SK-N-SH treated with all-trans-retinoic acid at 6 μM for 48 hours (cell line): ENCODE data around the gene ESYT2.

ENCODE experiments used
- ARNTL ChIP-seq: fragments of 450-650 bp; formaldehyde crosslinking; IDR thresholded peaks from 2 replicates; pipeline ENCODE4 v1.5.0; 2020; ENCODE audit warnings: low read depth, mild to moderate bottlenecking, moderate library complexity, borderline replicate concordance
- ISL1 ChIP-seq: fragments of 250-450 bp; sonication (Bioruptor Pico); IDR thresholded peaks from 2 replicates; pipeline ENCODE4 v2.1.2; 2022; ENCODE audit warnings: mild to moderate bottlenecking, moderate library complexity
- SNAI2 ChIP-seq: fragments of 250-450 bp; sonication (Bioruptor Pico); IDR thresholded peaks from 2 replicates; pipeline ENCODE4 v1.5.0; 2020; ENCODE audit warnings: mild to moderate bottlenecking, moderate library complexity
- TCF4 ChIP-seq: fragments of 250-450 bp; sonication (Bioruptor Pico); IDR thresholded peaks from 2 replicates; pipeline ENCODE4 v1.8.0; 2021; ENCODE audit warnings: mild to moderate bottlenecking, moderate library complexity, borderline replicate concordance
- ZFP3 ChIP-seq: fragments of 250-450 bp; sonication (Bioruptor Pico); IDR thresholded peaks from 2 replicates; pipeline ENCODE4 v1.5.0; 2020; ENCODE audit warnings: mild to moderate bottlenecking, moderate library complexity
- ZNF565 ChIP-seq: fragments of 450-650 bp; formaldehyde crosslinking; conservative IDR thresholded peaks from 2 replicates; pipeline ENCODE4 v1.5.0; 2020; ENCODE audit warnings: low read depth, mild to moderate bottlenecking, moderate library complexity
- ZNF8 ChIP-seq: fragments of 450-650 bp; formaldehyde crosslinking; IDR thresholded peaks from 2 replicates; pipeline ENCODE4 v1.5.0; 2020; ENCODE audit warnings: mild to moderate bottlenecking, moderate library complexity
- TF ChIP-seq, protein P1 (sequence below): fragments of 250-450 bp; sonication (Bioruptor Pico); IDR thresholded peaks from 2 replicates; pipeline ENCODE4 v1.8.0; 2020; ENCODE audit warnings: mild to moderate bottlenecking, moderate library complexity, borderline replicate concordance

DNA sequence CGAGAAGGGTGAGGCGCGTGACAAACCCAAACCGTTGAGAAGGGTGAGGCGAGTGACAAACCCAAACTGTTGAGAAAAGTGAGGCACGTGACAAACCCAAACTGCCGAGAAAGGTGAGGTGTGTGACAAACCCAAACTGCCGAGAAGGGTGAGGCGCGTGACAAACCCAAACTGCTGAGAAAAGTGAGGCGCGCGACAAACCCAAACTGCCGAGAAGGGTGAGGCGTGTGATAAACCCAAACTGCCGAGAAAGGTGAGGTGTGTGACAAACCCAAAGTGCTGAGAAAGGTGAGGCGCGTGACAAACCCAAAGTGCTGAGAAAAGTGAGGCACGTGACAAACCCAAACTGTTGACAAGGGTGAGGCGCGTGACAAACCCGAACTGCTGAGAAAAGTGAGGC, 25.0 kb downstream of the ESYT2 start:
- no peak for TF ChIP-seq ZNF565 (CRISPR knock-in tag)
- TF ChIP-seq ISL1, result no peak
- TF ChIP-seq ARNTL (CRISPR knock-in tag), result no peak
- TF ChIP-seq, protein P1, sequence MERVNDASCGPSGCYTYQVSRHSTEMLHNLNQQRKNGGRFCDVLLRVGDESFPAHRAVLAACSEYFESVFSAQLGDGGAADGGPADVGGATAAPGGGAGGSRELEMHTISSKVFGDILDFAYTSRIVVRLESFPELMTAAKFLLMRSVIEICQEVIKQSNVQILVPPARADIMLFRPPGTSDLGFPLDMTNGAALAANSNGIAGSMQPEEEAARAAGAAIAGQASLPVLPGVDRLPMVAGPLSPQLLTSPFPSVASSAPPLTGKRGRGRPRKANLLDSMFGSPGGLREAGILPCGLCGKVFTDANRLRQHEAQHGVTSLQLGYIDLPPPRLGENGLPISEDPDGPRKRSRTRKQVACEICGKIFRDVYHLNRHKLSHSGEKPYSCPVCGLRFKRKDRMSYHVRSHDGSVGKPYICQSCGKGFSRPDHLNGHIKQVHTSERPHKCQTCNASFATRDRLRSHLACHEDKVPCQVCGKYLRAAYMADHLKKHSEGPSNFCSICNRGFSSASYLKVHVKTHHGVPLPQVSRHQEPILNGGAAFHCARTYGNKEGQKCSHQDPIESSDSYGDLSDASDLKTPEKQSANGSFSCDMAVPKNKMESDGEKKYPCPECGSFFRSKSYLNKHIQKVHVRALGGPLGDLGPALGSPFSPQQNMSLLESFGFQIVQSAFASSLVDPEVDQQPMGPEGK (CRISPR knock-in tag), result no peak
- no peak for TF ChIP-seq TCF4 (CRISPR knock-in tag)
- TF ChIP-seq ZFP3 (CRISPR knock-in tag), result no peak
- TF ChIP-seq SNAI2 (CRISPR knock-in tag), result no peak
- no peak for TF ChIP-seq ZNF8 (CRISPR knock-in tag)
